ENCODE results near the gene PDZRN3. TPM values are rescaled to one million over a fixed set of nuclear protein-coding genes. Genes with fewer than 3 reads are reported as not detected.
A peak's percentile ranks its signal among the peaks of the same experiment; 100 is the strongest.

PDZRN3 gene
- total and polyA plus RNA-seq, 4 donors = 0.69 to 1.8 (median 0.92) TPM

DNA sequence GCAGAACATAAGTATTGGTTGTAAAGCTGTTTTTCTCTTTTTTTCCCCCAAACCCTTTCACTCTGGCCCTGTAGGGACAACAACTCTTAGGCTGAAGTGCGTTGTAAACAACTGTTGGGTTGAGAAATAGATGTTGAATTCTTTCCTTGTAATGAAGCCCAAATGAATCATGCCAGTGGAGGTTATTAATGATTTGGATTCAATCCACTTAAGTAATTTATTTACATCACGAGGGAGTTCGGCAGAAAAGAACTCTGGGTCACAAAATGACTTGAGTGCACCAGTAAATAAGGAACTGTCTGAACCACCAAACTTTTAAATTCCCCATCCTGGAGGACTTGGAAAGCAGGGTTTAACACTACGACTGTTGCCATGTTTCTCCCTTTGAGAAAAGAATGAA is 218.9 kb downstream of the PDZRN3 start:
- H3K36me3 ChIP-seq (ENCODE audit: control insufficient read depth in 4 of 4, insufficient read depth in 3 of 4, low read depth in 1 of 4, low read length in 3 of 4) = no peaks in the 10 kb centered on the region
- no peaks in the 10 kb centered on the region for H3K4me1 ChIP-seq (ENCODE audit: control insufficient read depth in 4 of 4, insufficient read depth in 4 of 4, low read length in 3 of 4)
- no peak for TF ChIP-seq FOXA2 (IDR thresholded peaks at IDR 0.05)
- TF ChIP-seq FOXA1 (IDR thresholded peaks at IDR 0.05) = no peak
- TF ChIP-seq, protein P1, sequence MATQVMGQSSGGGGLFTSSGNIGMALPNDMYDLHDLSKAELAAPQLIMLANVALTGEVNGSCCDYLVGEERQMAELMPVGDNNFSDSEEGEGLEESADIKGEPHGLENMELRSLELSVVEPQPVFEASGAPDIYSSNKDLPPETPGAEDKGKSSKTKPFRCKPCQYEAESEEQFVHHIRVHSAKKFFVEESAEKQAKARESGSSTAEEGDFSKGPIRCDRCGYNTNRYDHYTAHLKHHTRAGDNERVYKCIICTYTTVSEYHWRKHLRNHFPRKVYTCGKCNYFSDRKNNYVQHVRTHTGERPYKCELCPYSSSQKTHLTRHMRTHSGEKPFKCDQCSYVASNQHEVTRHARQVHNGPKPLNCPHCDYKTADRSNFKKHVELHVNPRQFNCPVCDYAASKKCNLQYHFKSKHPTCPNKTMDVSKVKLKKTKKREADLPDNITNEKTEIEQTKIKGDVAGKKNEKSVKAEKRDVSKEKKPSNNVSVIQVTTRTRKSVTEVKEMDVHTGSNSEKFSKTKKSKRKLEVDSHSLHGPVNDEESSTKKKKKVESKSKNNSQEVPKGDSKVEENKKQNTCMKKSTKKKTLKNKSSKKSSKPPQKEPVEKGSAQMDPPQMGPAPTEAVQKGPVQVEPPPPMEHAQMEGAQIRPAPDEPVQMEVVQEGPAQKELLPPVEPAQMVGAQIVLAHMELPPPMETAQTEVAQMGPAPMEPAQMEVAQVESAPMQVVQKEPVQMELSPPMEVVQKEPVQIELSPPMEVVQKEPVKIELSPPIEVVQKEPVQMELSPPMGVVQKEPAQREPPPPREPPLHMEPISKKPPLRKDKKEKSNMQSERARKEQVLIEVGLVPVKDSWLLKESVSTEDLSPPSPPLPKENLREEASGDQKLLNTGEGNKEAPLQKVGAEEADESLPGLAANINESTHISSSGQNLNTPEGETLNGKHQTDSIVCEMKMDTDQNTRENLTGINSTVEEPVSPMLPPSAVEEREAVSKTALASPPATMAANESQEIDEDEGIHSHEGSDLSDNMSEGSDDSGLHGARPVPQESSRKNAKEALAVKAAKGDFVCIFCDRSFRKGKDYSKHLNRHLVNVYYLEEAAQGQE (IDR thresholded peaks at IDR 0.05) = no peak
- TF ChIP-seq NR2F2 (IDR thresholded peaks at IDR 0.05) = peak; percentile 21
- no peak for TF ChIP-seq JUND (IDR thresholded peaks at IDR 0.05)
- TF ChIP-seq RXRA (IDR thresholded peaks at IDR 0.05) = peak in 1 of 2 donors; percentile 31
- no peaks in the 10 kb centered on the region for H3K9me3 ChIP-seq (ENCODE audit: control insufficient read depth in 4 of 4, low read length in 3 of 4)
- H3K27ac ChIP-seq (ENCODE audit: low read depth in 1 of 2, low read length in 2 of 2) = peak overlapping the region in 1 of 2 donors; percentile 25
- 66% methylated on average over 4 of the region's 4 CpGs for WGBS
- peaks cover 0 to 3% (median 0%) of the 10 kb centered on the region in 4 donors for H3K27me3 ChIP-seq (ENCODE audit: control insufficient read depth in 4 of 4, insufficient read depth in 4 of 4, low read length in 3 of 4)
- DNase-seq (ENCODE audit: low spot score) = no peak
- H3K4me3 ChIP-seq (ENCODE audit: low read depth in 1 of 3, low read length in 3 of 3) = no peak overlapping the region
- H3K9ac ChIP-seq (ENCODE audit: low read depth in 1 of 2, low read length in 2 of 2) = no peak overlapping the region

DNA sequence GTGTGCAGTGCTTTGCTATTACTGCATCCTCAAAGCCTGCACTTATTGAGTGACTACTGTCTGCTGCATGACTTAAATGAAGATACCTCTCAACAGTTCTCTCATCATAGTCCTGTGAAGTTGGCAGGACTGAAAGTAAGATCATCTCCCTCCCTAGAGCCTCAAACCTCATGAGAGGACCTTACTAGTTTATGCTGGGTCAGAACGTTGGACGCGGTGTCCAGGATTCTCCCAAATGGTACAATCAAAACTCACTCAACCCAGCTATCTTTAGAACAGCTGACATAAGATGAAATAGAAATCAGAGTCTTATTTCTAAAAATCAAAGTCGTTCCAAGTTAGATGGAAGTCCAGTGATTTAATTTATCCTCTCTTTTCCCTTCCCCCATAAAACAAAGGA is 219.7 kb downstream of the PDZRN3 start:
- H3K9ac ChIP-seq (ENCODE audit: low read depth in 1 of 2, low read length in 2 of 2) = no peak overlapping the region
- no peak for DNase-seq (ENCODE audit: low spot score)
- no peak overlapping the region for H3K27ac ChIP-seq (ENCODE audit: low read depth in 1 of 2, low read length in 2 of 2)
- WGBS = 85% methylated on average over 4 of the region's 4 CpGs
- TF ChIP-seq, protein P2, sequence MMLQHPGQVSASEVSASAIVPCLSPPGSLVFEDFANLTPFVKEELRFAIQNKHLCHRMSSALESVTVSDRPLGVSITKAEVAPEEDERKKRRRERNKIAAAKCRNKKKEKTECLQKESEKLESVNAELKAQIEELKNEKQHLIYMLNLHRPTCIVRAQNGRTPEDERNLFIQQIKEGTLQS (IDR thresholded peaks at IDR 0.05) = no peak
- TF ChIP-seq SP1 (IDR thresholded peaks at IDR 0.05) = no peak
- TF ChIP-seq HNF4G (IDR thresholded peaks at IDR 0.05) = no peak
- TF ChIP-seq NR2F2 (IDR thresholded peaks at IDR 0.05) = no peak
- TF ChIP-seq GABPA (IDR thresholded peaks at IDR 0.05 in 1 of 2, conservative IDR thresholded peaks at IDR 0.05 in 1 of 2) = no peak
- no peak for TF ChIP-seq YY1 (IDR thresholded peaks at IDR 0.05)
- TF ChIP-seq TAF1 (conservative IDR thresholded peaks at IDR 0.05) = no peak
- TF ChIP-seq FOXA1 (IDR thresholded peaks at IDR 0.05) = no peak
- TF ChIP-seq FOXA2 (IDR thresholded peaks at IDR 0.05) = no peak
- TF ChIP-seq RAD21 (IDR thresholded peaks at IDR 0.05) = no peak
- no peak for TF ChIP-seq JUND (IDR thresholded peaks at IDR 0.05)
- TF ChIP-seq, protein P3, sequence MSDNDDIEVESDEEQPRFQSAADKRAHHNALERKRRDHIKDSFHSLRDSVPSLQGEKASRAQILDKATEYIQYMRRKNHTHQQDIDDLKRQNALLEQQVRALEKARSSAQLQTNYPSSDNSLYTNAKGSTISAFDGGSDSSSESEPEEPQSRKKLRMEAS (IDR thresholded peaks at IDR 0.05) = no peak
- H3K4me3 ChIP-seq (ENCODE audit: low read depth in 1 of 3, low read length in 3 of 3) = no peak overlapping the region
- no peaks in the 10 kb centered on the region for H3K36me3 ChIP-seq (ENCODE audit: control insufficient read depth in 4 of 4, insufficient read depth in 3 of 4, low read depth in 1 of 4, low read length in 3 of 4)
- peaks cover 0 to 3% (median 0%) of the 10 kb centered on the region in 4 donors for H3K27me3 ChIP-seq (ENCODE audit: control insufficient read depth in 4 of 4, insufficient read depth in 4 of 4, low read length in 3 of 4)
- no peaks in the 10 kb centered on the region for H3K4me1 ChIP-seq (ENCODE audit: control insufficient read depth in 4 of 4, insufficient read depth in 4 of 4, low read length in 3 of 4)
- H3K9me3 ChIP-seq (ENCODE audit: control insufficient read depth in 4 of 4, low read length in 3 of 4) = no peaks in the 10 kb centered on the region

DNA sequence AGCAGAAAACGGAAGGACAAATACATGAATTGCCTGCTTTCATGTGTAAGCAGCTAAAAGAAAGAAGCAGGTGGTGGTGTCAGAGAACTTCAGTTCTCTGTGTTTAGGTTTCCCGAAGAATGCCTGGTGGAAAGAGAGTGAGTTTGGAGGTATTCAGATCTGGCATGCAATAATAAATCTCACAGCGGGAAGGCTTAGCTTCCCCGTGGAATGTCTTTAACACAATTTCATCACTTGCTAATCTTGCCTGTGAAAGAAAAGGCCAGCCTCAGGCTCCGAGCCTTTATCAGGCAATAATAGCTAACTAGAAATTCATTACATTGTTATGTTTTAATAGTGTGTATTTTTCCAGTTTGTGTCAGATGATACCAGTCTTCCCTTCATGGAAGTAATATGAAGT is 220.3 kb downstream of the PDZRN3 start:
- no peaks in the 10 kb centered on the region for H3K9me3 ChIP-seq (ENCODE audit: control insufficient read depth in 4 of 4, low read length in 3 of 4)
- peaks cover 0 to 3% (median 0%) of the 10 kb centered on the region in 4 donors for H3K27me3 ChIP-seq (ENCODE audit: control insufficient read depth in 4 of 4, insufficient read depth in 4 of 4, low read length in 3 of 4)
- H3K9ac ChIP-seq (ENCODE audit: low read depth in 1 of 2, low read length in 2 of 2) = no peak overlapping the region
- no peaks in the 10 kb centered on the region for H3K4me1 ChIP-seq (ENCODE audit: control insufficient read depth in 4 of 4, insufficient read depth in 4 of 4, low read length in 3 of 4)
- WGBS = 79% methylated on average over 5 of the region's 5 CpGs
- TF ChIP-seq RAD21 (IDR thresholded peaks at IDR 0.05) (no peak), HNF4G (IDR thresholded peaks at IDR 0.05) (no peak)
- TF ChIP-seq, protein P3 (IDR thresholded peaks at IDR 0.05) = no peak
- H3K36me3 ChIP-seq (ENCODE audit: control insufficient read depth in 4 of 4, insufficient read depth in 3 of 4, low read depth in 1 of 4, low read length in 3 of 4) = no peaks in the 10 kb centered on the region
- DNase-seq (ENCODE audit: low spot score) = no peak
- no peak overlapping the region for H3K27ac ChIP-seq (ENCODE audit: low read depth in 1 of 2, low read length in 2 of 2)
- H3K4me3 ChIP-seq (ENCODE audit: low read depth in 1 of 3, low read length in 3 of 3) = no peak overlapping the region
